Measurements from ENCODE around the gene KCNAB3.

GRCh38 chr17:7915179-7915610 is 14.5 kb downstream of the KCNAB3 start:
- TF ChIP-seq, protein P1, sequence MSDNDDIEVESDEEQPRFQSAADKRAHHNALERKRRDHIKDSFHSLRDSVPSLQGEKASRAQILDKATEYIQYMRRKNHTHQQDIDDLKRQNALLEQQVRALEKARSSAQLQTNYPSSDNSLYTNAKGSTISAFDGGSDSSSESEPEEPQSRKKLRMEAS (IDR thresholded peaks at IDR 0.05), result no peak
- no peak for TF ChIP-seq REST (IDR thresholded peaks at IDR 0.05; ENCODE audit: low read depth)
- TF ChIP-seq TEAD4 (IDR thresholded peaks at IDR 0.05), result no peak
- no peak for TF ChIP-seq YY1 (IDR thresholded peaks at IDR 0.05; ENCODE audit: low read depth)
- no peak for TF ChIP-seq EGR1 (IDR thresholded peaks at IDR 0.05)
- TF ChIP-seq ZBTB7A (IDR thresholded peaks at IDR 0.05; ENCODE audit: low read depth), result no peak
- TF ChIP-seq EP300 (IDR thresholded peaks at IDR 0.05; ENCODE audit: borderline replicate concordance), result no peak
- TF ChIP-seq RAD21 (IDR thresholded peaks at IDR 0.05; ENCODE audit: low read depth), result no peak
